A673 (cell line): ENCODE data around the gene TYSND1.

Experiments used
- CTCF ChIP-seq: fragments of 300-800, 200-600 bp; sonication (generic); conservative IDR thresholded peaks from 2 replicates; pipeline ENCODE4 v1.5.1; 2017; ENCODE audit warnings: low read depth, mild to moderate bottlenecking, antibody characterized with exemption, low read length, moderate library complexity, mixed read lengths
- EZH2 ChIP-seq: fragments of 200-600 bp; sonication (generic); IDR thresholded peaks from 2 replicates; pipeline ENCODE4 v1.6.1; 2017; ENCODE audit warnings: borderline replicate concordance, low read depth, mild to moderate bottlenecking, mixed read lengths, antibody characterized with exemption, low read length; ENCODE audit not compliant: poor library complexity, severe bottlenecking

DNA sequence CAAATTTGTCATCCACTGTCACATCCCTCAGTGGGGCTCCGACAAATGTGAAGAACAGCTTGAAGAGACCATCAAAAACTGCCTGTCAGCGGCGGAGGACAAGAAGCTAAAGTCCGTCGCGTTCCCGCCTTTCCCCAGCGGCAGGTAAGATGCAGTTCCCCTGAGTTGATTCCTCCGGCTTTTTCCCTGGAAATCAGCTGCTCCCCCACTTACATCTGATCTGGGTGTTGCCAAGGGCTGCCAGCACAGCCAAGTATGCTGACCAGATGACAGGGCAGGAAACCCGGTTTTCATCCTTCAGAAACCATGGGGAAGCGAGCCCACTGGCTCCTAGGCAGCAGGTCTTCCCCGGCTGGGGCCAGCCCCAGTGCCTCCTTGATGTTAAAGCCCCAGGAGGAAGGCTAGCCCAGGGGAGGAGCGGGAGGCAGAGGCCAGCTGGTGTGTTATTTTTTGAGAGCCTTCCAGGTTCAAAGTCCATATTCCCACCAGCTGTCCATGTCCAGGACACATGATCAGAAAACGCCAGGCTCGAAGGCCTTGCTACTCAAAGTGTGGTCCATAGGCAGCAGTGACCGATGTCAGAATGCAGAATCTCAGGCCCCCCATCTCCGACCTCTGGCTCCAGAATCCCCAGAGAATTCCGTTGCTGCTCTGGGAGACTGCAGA is 37.3 kb downstream of the TYSND1 start:
- TF ChIP-seq CTCF: no peak
- TF ChIP-seq EZH2: no peak
